Measurements from ENCODE around the gene PLIN3. TPM values are rescaled to one million over a fixed set of nuclear protein-coding genes. Genes with fewer than 3 reads are reported as not detected.

PLIN3 gene
- total and polyA plus RNA-seq, 2 of the 8 experiments (the other 6 are each of a cell fraction or from before 2014, with no cell fraction given), result 60.7 to 61.5 TPM

GRCh38 chr19:4889034-4889815, 21.8 kb upstream of the PLIN3 start:
- H3K79me1 ChIP-seq (ENCODE audit: low read depth, low read length), result no peaks in the 10 kb centered on the region
- no peaks in the 10 kb centered on the region for H3K4me1 ChIP-seq (replicated peaks in 1 of 4; ENCODE audit: control insufficient read depth in 3 of 4, insufficient read depth in 4 of 4, low read length in 3 of 4)
- TF ChIP-seq MAFK (IDR thresholded peaks at IDR 0.05; ENCODE audit: low read depth, low read length), result no peak
- TF ChIP-seq POLR2A (IDR thresholded peaks at IDR 0.05; ENCODE audit: control extremely low read depth in 1 of 2, low read depth in 2 of 2, low read length in 2 of 2), result no peak
- no peak for TF ChIP-seq BACH1 (IDR thresholded peaks at IDR 0.05; ENCODE audit: low read length)
- TF ChIP-seq TAF1 (IDR thresholded peaks at IDR 0.05; ENCODE audit: low read depth, low read length), result no peak
- TF ChIP-seq SIX5 (IDR thresholded peaks at IDR 0.05; ENCODE audit: low read depth, low read length), result no peak
- TF ChIP-seq EP300 (IDR thresholded peaks at IDR 0.05; ENCODE audit: borderline replicate concordance in 1 of 2, low read depth in 2 of 2, low read length in 2 of 2), result no peak
- TF ChIP-seq EZH2 (IDR thresholded peaks at IDR 0.05; ENCODE audit: low read depth, low read length, severe bottlenecking), result no peak
- TF ChIP-seq FOSL1 (IDR thresholded peaks at IDR 0.05; ENCODE audit: insufficient read depth, low read depth, low read length), result no peak

More at GRCh38 chr19:4889034-4889815, 21.8 kb upstream of the PLIN3 start:
- Histone ChIP-seq H2BK12ac (ENCODE audit: low read depth, low read length) (no peak overlapping the region), H2BK15ac (ENCODE audit: low read length) (no peak overlapping the region), H3K4me2 (ENCODE audit: insufficient read depth in 1 of 2, low read depth in 2 of 2, low read length in 2 of 2) (no peak overlapping the region), H3K4me3 (ENCODE audit: extremely low read depth in 1 of 4, insufficient read depth in 2 of 4, low read depth in 3 of 4, low read length in 4 of 4) (no peak overlapping the region), H3K9me3 (ENCODE audit: insufficient read depth in 2 of 2, low read depth in 1 of 2, low read length in 1 of 2) (no peaks in the 10 kb centered on the region), H2BK120ac (replicated peaks; ENCODE audit: low read depth, low read length) (no peak overlapping the region), H3K36me3 (ENCODE audit: control insufficient read depth in 2 of 4, insufficient read depth in 4 of 4, low read length in 3 of 4) (no peaks in the 10 kb centered on the region), H3K56ac (replicated peaks; ENCODE audit: insufficient read length, low read depth, low read length) (no peak overlapping the region), H4K20me1 (replicated peaks in 1 of 2; ENCODE audit: control insufficient read depth in 1 of 2, insufficient read depth in 2 of 2, low read length in 2 of 2) (peaks cover 0 to 1% of the 10 kb centered on the region in 2 experiments), H3K9ac (replicated peaks in 1 of 4; ENCODE audit: extremely low read depth in 1 of 4, low read depth in 3 of 4, low read length in 3 of 4) (no peak overlapping the region), H3K23ac (ENCODE audit: insufficient read length) (no peak overlapping the region), H3K27ac (ENCODE audit: low read depth, low read length) (no peak overlapping the region), H4K91ac (replicated peaks; ENCODE audit: insufficient read length, low read length) (no peak overlapping the region), H2BK5ac (ENCODE audit: low read depth, low read length) (no peak overlapping the region), H2AK5ac (ENCODE audit: low read depth, low read length) (no peak overlapping the region), H4K8ac (ENCODE audit: extremely low read depth, insufficient read depth, low read length) (no peak overlapping the region), H2BK20ac (ENCODE audit: low read length) (no peak overlapping the region), H3K18ac (ENCODE audit: extremely low read depth, low read length) (no peak overlapping the region), H3K4ac (replicated peaks; ENCODE audit: insufficient read length, low read depth, low read length) (no peak overlapping the region), H3K14ac (ENCODE audit: insufficient read length) (no peak overlapping the region), H3K27me3 (replicated peaks in 1 of 4; ENCODE audit: control insufficient read depth in 3 of 4, extremely low read depth in 1 of 4, insufficient read depth in 3 of 4, low read length in 3 of 4) (peaks cover 0 to 7% (median 4%) of the 10 kb centered on the region in 4 experiments; a peak in 4 of 7 replicates), H3K23me2 (ENCODE audit: low read depth, low read length) (no peaks in the 10 kb centered on the region), H3K79me2 (ENCODE audit: control insufficient read depth in 1 of 2, insufficient read depth in 2 of 2, low read length in 2 of 2) (no peaks in the 10 kb centered on the region), H2AFZ (ENCODE audit: low read length) (no peak overlapping the region), H4K5ac (ENCODE audit: insufficient read length, low read depth, low read length) (no peak overlapping the region)
- WGBS, 2 experiments (ENCODE audit: extremely low coverage in 1 of 2, insufficient coverage in 1 of 2, insufficient read length in 1 of 2, insufficient replicate concordance in 2 of 2, low coverage in 1 of 2, low lambda C conversion rate in 2 of 2, missing lambda C conversion rate in 1 of 2), result 90% methylated on average over 14 of the region's 14 CpGs; no CpG with 5 or more reads in 1 of the 2 experiments
- no peak for DNase-seq (ENCODE audit: low read depth in 1 of 2, low spot score in 2 of 2)
- FAIRE-seq, result no peak
- CTCF ChIA-PET (ENCODE audit: partially characterized antibody), result interaction anchor here (0.6 to 0.7 kb wide), 2 partner anchors 16 to 19 kb away, joined by 3 read pairs; no protein-coding TSS in a partner anchor
- POLR2A ChIA-PET (ENCODE audit: partially characterized antibody), result no interaction called here
